ENCODE results near the gene POU4F3. TPM values are rescaled to one million over a fixed set of nuclear protein-coding genes. Genes with fewer than 3 reads are reported as not detected.

POU4F3 gene
- total RNA-seq, 4 donors from 2014 or later = not detected

DNA sequence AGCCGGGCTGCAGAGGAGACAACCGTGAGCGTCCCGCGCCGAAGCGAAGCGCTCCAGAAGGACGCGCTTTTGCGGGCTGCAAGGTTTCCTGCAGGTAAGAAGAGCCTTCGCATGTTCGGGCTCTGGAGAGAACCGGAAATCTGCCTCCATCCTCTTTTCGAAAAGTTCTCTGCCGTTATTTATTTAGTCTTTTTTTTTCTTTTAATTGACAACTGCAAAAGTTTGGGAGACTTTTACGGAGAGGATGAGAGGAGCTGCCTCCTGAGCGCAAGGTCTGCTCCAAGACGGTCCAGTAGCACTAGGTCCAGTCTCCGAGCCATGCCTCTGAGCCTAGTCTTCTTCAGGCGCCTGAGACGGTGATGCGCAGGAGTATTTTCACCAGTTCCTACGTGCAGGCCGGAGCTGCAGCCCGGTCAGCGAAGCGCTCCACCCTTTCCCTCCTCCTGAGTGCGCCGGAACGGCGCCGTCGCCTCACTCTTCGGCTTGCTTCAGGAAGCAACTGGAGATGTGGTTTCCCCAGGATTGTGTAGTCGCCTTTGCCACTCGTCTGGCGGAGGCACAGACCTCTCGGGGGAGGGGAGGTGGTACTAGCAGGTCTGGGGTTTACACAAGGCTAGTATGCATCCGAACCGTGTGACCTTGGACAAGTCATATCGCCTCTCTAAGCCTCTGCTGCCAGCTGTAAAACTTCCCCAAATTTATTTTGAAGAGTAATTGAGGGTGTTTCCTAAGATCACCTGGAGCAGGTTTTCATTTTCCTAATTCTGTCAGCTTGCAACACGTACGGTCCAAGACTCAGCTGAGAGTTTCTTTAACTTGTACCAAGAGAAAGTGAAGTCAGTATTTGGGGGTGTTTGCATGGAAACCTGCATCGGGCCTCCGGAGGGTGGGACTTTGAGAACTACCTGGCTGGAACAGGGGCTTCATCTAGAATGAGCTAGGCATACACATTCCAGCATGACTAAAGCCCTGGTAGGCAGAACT is 4.5 kb downstream of the POU4F3 start:
- WGBS, 2 donors = 3 to 4% methylated on average over 39 to 42 of the region's 46 CpGs

GRCh38 chr5:146344155-146345118 is 5.8 kb downstream of the POU4F3 start:
- H3K4me3 ChIP-seq (replicated peaks in 1 of 3) = no peak overlapping the region
- TF ChIP-seq POLR2A (IDR thresholded peaks at IDR 0.05) (no peak), CTCF (IDR thresholded peaks at IDR 0.05) (no peak)
- WGBS, 2 donors = 3 to 4% methylated on average over 30 to 31 of the region's 31 CpGs
- H3K27ac ChIP-seq = no peak overlapping the region
- H3K9me3 ChIP-seq = no peaks in the 10 kb centered on the region
- peaks cover 10 to 21% of the 10 kb centered on the region in 2 donors for H3K4me1 ChIP-seq
- no peak for DNase-seq
- peaks cover 58% of the 10 kb centered on the region for H3K27me3 ChIP-seq
- H3K36me3 ChIP-seq = no peaks in the 10 kb centered on the region
- intact Hi-C loops (cut with DNase I) = no loop called here

More for the DNA sequence above, 4.5 kb downstream of the POU4F3 start:
- Histone ChIP-seq H3K27ac (no peak overlapping the region), H3K9me3 (no peaks in the 10 kb centered on the region), H3K4me1 (peaks cover 10 to 21% of the 10 kb centered on the region in 2 donors), H3K4me3 (replicated peaks in 1 of 3) (no peak overlapping the region), H3K27me3 (peaks cover 59% of the 10 kb centered on the region), H3K36me3 (no peaks in the 10 kb centered on the region)
- intact Hi-C loops (cut with DNase I) = no loop called here
- TF ChIP-seq POLR2A (IDR thresholded peaks at IDR 0.05) = no peak
- no peak for TF ChIP-seq CTCF (IDR thresholded peaks at IDR 0.05)
- DNase-seq = no peak

- intact Hi-C loops (cut with DNase I) = no loop called here
- no peaks in the 10 kb centered on the region for H3K36me3 ChIP-seq
- no peak for TF ChIP-seq CTCF (IDR thresholded peaks at IDR 0.05)
- no peak for TF ChIP-seq POLR2A (IDR thresholded peaks at IDR 0.05)
- H3K4me1 ChIP-seq = peaks cover 7 to 17% of the 10 kb centered on the region in 2 donors
- peaks cover 51% of the 10 kb centered on the region for H3K27me3 ChIP-seq
- H3K27ac ChIP-seq = no peak overlapping the region
- no peak for DNase-seq
- H3K9me3 ChIP-seq = no peaks in the 10 kb centered on the region
- WGBS, 2 donors = 5 to 9% methylated on average over 12 of the region's 12 CpGs
- H3K4me3 ChIP-seq (replicated peaks in 1 of 3) = no peak overlapping the region
These were observed 6.6 kb downstream of the POU4F3 start for GRCh38 chr5:146345240-146345577.

DNA sequence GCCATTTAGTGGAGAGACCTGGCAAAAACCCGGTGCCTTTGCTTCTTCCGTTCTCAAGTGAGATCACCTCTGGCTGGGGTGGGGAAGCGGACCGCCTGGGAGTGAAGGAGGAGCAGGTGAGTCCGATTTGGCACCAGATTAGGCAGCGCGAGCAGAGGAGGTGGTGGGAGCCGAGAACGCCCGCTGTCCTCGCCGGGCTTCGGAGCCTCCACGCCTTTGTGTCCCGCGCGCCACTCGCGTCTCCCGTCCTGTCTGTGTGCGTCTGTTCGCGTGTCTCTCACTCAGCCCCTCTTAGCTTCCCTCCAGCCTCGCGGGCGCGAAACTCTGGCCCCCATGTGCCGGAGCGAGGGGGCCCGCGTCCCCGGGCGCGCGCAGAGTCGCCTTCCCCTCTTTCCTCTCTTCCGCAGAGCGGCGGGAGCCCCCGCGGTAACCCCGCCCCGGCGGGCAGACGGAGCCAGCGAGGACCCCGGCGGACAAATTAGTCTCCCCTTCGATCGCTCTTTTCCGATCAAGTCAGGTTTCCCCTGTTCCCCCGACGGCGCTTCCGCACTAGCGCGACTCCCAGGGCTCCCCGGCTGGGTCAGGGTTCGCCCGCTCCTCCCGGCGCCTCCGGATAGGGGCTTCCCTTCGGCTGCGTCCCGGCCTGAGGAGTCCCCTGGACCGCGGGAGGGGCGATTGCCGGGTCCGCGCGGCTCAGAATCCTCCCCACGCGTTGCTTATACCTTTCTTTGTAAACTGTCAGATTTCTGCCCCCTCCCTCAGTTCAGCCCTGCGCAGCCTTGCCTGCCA is 7.1 kb downstream of the POU4F3 start:
- intact Hi-C loops (cut with DNase I) = no loop called here
- H3K4me3 ChIP-seq (replicated peaks in 1 of 3) = no peak overlapping the region
- WGBS, 2 donors = 1 to 3% methylated on average over 24 to 73 of the region's 76 CpGs

DNA sequence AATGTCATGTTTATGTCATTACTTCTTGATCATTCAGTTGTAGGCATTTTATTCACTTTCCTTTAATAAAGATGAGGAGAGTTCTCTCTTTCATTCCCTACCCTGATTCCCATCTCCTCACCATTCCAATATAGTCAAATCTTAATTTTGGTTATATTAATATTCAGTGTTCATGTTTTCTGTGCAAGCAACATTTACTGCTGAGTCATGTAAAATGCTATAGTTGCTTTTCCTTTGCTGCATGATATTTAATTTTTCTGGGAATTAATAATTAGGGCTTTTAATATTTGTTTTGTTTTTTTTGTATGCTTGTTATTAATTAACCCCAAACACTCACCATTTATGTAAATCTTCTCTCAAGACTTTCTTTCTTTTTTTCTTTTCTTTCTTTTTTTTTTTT is 18.5 kb downstream of the POU4F3 start:
- H3K27me3 ChIP-seq = no peaks in the 10 kb centered on the region
- no peak overlapping the region for H3K27ac ChIP-seq
- intact Hi-C loops (cut with DNase I) = no loop called here
- DNase-seq = no peak
- H3K4me1 ChIP-seq = no peaks in the 10 kb centered on the region
- no peak for TF ChIP-seq POLR2A (IDR thresholded peaks at IDR 0.05)
- TF ChIP-seq CTCF (IDR thresholded peaks at IDR 0.05) = no peak
- H3K9me3 ChIP-seq = no peaks in the 10 kb centered on the region
- no peak overlapping the region for H3K4me3 ChIP-seq (replicated peaks in 1 of 3)
- H3K36me3 ChIP-seq = no peaks in the 10 kb centered on the region

More for the DNA sequence above, 7.1 kb downstream of the POU4F3 start:
- no peak for TF ChIP-seq POLR2A (IDR thresholded peaks at IDR 0.05)
- peaks cover 4 to 13% of the 10 kb centered on the region in 2 donors for H3K4me1 ChIP-seq
- H3K27ac ChIP-seq = no peak overlapping the region
- DNase-seq = no peak
- H3K36me3 ChIP-seq = no peaks in the 10 kb centered on the region
- H3K9me3 ChIP-seq = no peaks in the 10 kb centered on the region
- H3K27me3 ChIP-seq = peaks cover 50% of the 10 kb centered on the region
